Mesenchymal stem cell (in vitro differentiated cells and primary cell): ENCODE results near the gene OR11L1. TPM values are rescaled to one million over a fixed set of nuclear protein-coding genes. Genes with fewer than 3 reads are reported as not detected.

Experiments
- DNase-seq: peaks from one replicate; pipeline ENCODE4 v3.0.0-alpha.2; 2013
- H2AFZ ChIP-seq: one replicate; pipeline ENCODE4 v1.6.1; 2013; ENCODE audit warnings: low read depth, mild to moderate bottlenecking, control low read depth, inconsistent platforms, low read length, moderate library complexity
- H2AK5ac ChIP-seq: 2 replicates; pipeline ENCODE4 v1.6.1; 2013; ENCODE audit warnings: low read length, moderate library complexity, mild to moderate bottlenecking, inconsistent platforms; ENCODE audit not compliant: severe bottlenecking
- H2BK120ac ChIP-seq: one replicate; pipeline ENCODE4 v1.6.1; 2013; ENCODE audit warnings: low read depth, mild to moderate bottlenecking, inconsistent platforms, low read length, moderate library complexity
- H2BK12ac ChIP-seq, 2 experiments: one replicate each; pipeline ENCODE4 v1.6.1; 2013; ENCODE audit warnings: inconsistent platforms in 2 of 2, low read length in 2 of 2, mild to moderate bottlenecking in 2 of 2, moderate library complexity in 2 of 2, control low read depth in 1 of 2
- H2BK15ac ChIP-seq: one replicate; pipeline ENCODE4 v1.6.1; 2013; ENCODE audit warnings: mild to moderate bottlenecking, low read depth, inconsistent platforms; ENCODE audit not compliant: poor library complexity, severe bottlenecking
- H2BK5ac ChIP-seq: 2 replicates; pipeline ENCODE4 v1.6.1; 2013; ENCODE audit warnings: low read depth, mild to moderate bottlenecking, low read length, control low read depth, inconsistent platforms; ENCODE audit not compliant: poor library complexity, severe bottlenecking
- H3K14ac ChIP-seq, 2 experiments: one replicate each; pipeline ENCODE4 v1.6.1; 2013; ENCODE audit warnings: inconsistent platforms in 2 of 2, low read length in 2 of 2, control low read depth in 1 of 2, mild to moderate bottlenecking in 1 of 2, moderate library complexity in 1 of 2
- H3K18ac ChIP-seq, 2 experiments: one replicate each; pipeline ENCODE4 v1.6.1; 2013; ENCODE audit warnings: inconsistent platforms in 2 of 2, low read length in 2 of 2, control low read depth in 1 of 2, low read depth in 1 of 2, mild to moderate bottlenecking in 1 of 2
- H3K23ac ChIP-seq, 2 experiments: one replicate each; pipeline ENCODE4 v1.6.1; 2013; ENCODE audit warnings: inconsistent platforms in 2 of 2, low read length in 2 of 2, mild to moderate bottlenecking in 2 of 2, moderate library complexity in 2 of 2, control low read depth in 1 of 2
- H3K27ac ChIP-seq: 2 replicates; pipeline ENCODE4 v1.5.1; 2013; ENCODE audit warnings: mild to moderate bottlenecking, moderate library complexity, low read length, control low read depth, inconsistent platforms; ENCODE audit not compliant: poor library complexity, severe bottlenecking
- H3K27me3 ChIP-seq, 2 experiments: 2 replicates each; pipeline versions ENCODE4 v1.6.1 to v1.7.0; 2013; ENCODE audit warnings: low read length in 2 of 2, mild to moderate bottlenecking in 2 of 2, moderate library complexity in 2 of 2, control low read depth in 1 of 2, inconsistent platforms in 1 of 2; ENCODE audit not compliant: control insufficient read depth in 1 of 2, insufficient read depth in 1 of 2
- H3K36me3 ChIP-seq, 2 experiments: 2 replicates each; pipeline versions ENCODE4 v1.6.1 to v1.7.0; 2013; ENCODE audit warnings: low read length in 2 of 2, control low read depth in 1 of 2, inconsistent platforms in 1 of 2, low read depth in 1 of 2, mild to moderate bottlenecking in 1 of 2; ENCODE audit not compliant: insufficient read depth in 2 of 2, control insufficient read depth in 1 of 2
- H3K4ac ChIP-seq, 2 experiments: one replicate each; pipeline ENCODE4 v1.6.1; 2013; ENCODE audit warnings: inconsistent platforms in 2 of 2, low read length in 2 of 2, mild to moderate bottlenecking in 2 of 2, moderate library complexity in 2 of 2, control low read depth in 1 of 2, low read depth in 1 of 2
- H3K4me1 ChIP-seq: 2 replicates; pipeline ENCODE4 v1.6.1; 2013; ENCODE audit warnings: low read depth, low read length, control low read depth; ENCODE audit not compliant: control insufficient read depth, insufficient read depth
- H3K4me2 ChIP-seq: 2 replicates; pipeline ENCODE4 v1.6.1; 2013; ENCODE audit warnings: low read length, mild to moderate bottlenecking, inconsistent platforms; ENCODE audit not compliant: poor library complexity, severe bottlenecking
- H3K4me3 ChIP-seq, 2 experiments: 2 replicates each; pipeline versions ENCODE4 v1.5.1 to v1.7.0; 2013; ENCODE audit warnings: low read length in 2 of 2, mild to moderate bottlenecking in 2 of 2, control low read depth in 1 of 2, low read depth in 1 of 2; ENCODE audit not compliant: insufficient read depth in 1 of 2
- H3K79me1 ChIP-seq: replicated peaks from 2 replicates; pipeline ENCODE4 v1.6.1; 2013; ENCODE audit warnings: mild to moderate bottlenecking, control low read depth, low read length, inconsistent platforms; ENCODE audit not compliant: poor library complexity, severe bottlenecking
- H3K9ac ChIP-seq: 2 replicates; pipeline ENCODE4 v1.7.0; 2013; ENCODE audit warnings: mild to moderate bottlenecking, low read length, moderate library complexity
- H3K9me3 ChIP-seq: 2 replicates; pipeline ENCODE4 v1.7.0; 2013; ENCODE audit warnings: mild to moderate bottlenecking, low read length; ENCODE audit not compliant: control insufficient read depth
- H4K8ac ChIP-seq: one replicate; pipeline ENCODE4 v1.6.1; 2013; ENCODE audit warnings: inconsistent platforms, mild to moderate bottlenecking, low read length, moderate library complexity
- H4K91ac ChIP-seq: one replicate; pipeline ENCODE4 v1.6.1; 2013; ENCODE audit warnings: mild to moderate bottlenecking, low read length, inconsistent platforms
- WGBS: methylation state at CpG from one replicate; pipeline ENCODE4 v1.1.7; 2013; ENCODE audit warnings: mixed read lengths; 5-methylcytosine and 5-hydroxymethylcytosine counted together
- polyA plus RNA-seq, 2 experiments: library from polyadenylated mRNA; stranded (reverse); fragments of 200-250 nt; gene quantifications; one replicate each; pipeline ENCODE4 v1.2.3, GENCODE V29; 2013

The OR11L1 gene, protein sequence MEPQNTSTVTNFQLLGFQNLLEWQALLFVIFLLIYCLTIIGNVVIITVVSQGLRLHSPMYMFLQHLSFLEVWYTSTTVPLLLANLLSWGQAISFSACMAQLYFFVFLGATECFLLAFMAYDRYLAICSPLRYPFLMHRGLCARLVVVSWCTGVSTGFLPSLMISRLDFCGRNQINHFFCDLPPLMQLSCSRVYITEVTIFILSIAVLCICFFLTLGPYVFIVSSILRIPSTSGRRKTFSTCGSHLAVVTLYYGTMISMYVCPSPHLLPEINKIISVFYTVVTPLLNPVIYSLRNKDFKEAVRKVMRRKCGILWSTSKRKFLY
- not detected for polyA plus RNA-seq (2013, experiment 1 of 2)
- not detected for polyA plus RNA-seq (2013, experiment 2 of 2)

DNA sequence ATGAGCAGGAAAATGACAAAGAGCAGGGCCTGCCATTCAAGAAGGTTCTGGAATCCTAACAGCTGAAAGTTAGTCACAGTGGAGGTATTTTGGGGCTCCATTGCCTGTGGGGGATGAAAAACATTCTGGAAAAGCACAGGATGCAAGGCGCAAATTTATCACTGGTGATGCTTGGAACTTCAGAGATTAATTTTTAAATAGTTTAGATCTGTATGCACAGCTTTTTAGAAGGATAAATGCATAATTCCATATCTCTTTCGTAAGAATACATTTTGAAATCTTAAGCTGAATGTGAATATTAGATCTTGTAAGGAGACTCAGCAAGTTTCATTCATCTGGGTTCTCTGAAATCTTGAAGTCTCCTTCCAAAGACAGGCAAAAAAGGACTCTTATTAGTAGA is at the start of gene OR11L1:
Gene OR11L1, minus strand, starts transcription at position 101 of the 400 bp plus-strand sequence. Its CDS starts 0 bp downstream, at position 101.
- Histone ChIP-seq H2BK120ac (no peak within 1 kb of the TSS), H3K4me1 (no peaks in the 10 kb centered on the region), H4K91ac (no peak within 1 kb of the TSS), H3K14ac (no peak within 1 kb of the TSS), H2BK12ac (no peak within 1 kb of the TSS), H3K9ac (no peak within 1 kb of the TSS), H4K8ac (no peak within 1 kb of the TSS), H3K36me3 (no peaks in the 10 kb centered on the region), H3K79me1 (no peaks in the 10 kb centered on the region), H3K27me3 (no peaks in the 10 kb centered on the region), H3K23ac (no peak within 1 kb of the TSS), H3K27ac (no peak within 1 kb of the TSS), H3K4me2 (no peak within 1 kb of the TSS), H3K4me3 (no peak within 1 kb of the TSS), H3K18ac (no peak within 1 kb of the TSS), H3K9me3 (peaks cover 22% of the 10 kb centered on the region), H3K4ac (no peak within 1 kb of the TSS), H2AK5ac (no peak within 1 kb of the TSS), H2AFZ (no peak within 1 kb of the TSS), H2BK5ac (no peak within 1 kb of the TSS), H2BK15ac (no peak within 1 kb of the TSS)
- no CpG with 5 or more reads among the region's 2 CpGs for WGBS
- no peak for DNase-seq

DNA sequence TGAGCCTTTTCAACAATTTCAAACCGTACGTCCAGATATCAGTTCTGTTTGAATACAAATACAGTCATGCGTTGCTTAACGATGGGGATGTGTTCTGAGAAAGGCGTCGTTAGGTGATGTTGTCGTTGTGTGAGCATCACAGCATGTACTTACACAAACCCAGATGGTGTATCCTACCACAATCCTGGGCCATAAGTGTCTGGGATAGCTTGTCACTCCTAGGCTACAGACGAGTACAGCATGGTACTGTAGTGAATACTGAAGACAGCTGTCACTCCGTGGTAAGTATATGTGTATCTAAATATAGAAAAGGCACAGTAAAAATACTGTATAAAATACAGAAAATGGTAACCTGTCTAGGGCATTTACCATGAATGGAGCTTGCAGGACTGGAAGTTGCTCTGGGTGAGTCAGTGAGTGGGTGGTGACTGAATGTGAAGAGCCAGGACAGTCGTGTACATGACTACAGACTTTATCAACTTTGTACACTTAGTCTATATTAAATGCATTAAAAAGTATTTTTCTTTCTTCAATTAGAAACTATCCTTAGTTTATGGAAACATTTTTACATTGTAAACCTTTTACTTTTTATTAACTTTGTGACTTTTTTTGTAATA is 43.2 kb upstream of the OR11L1 start:
- H3K18ac ChIP-seq = no peak overlapping the region
- H3K9me3 ChIP-seq = peaks cover 3% of the 10 kb centered on the region
- no peak overlapping the region for H2BK5ac ChIP-seq
- no peak overlapping the region for H3K4me3 ChIP-seq
- no peak overlapping the region for H2AK5ac ChIP-seq
- no peak overlapping the region for H3K9ac ChIP-seq
- H3K4me2 ChIP-seq = no peak overlapping the region
- DNase-seq = no peak
- H3K27ac ChIP-seq = no peak overlapping the region
- no peaks in the 10 kb centered on the region for H3K4me1 ChIP-seq
- 96% methylated on average over 7 of the region's 10 CpGs for WGBS
- H3K23ac ChIP-seq = no peak overlapping the region
- H2AFZ ChIP-seq = no peak overlapping the region
- no peak overlapping the region for H2BK120ac ChIP-seq
- H2BK15ac ChIP-seq = no peak overlapping the region
- H4K91ac ChIP-seq = no peak overlapping the region
- H3K14ac ChIP-seq = no peak overlapping the region
- no peaks in the 10 kb centered on the region for H3K27me3 ChIP-seq
- no peaks in the 10 kb centered on the region for H3K79me1 ChIP-seq
- no peak overlapping the region for H2BK12ac ChIP-seq
- no peaks in the 10 kb centered on the region for H3K36me3 ChIP-seq
- H4K8ac ChIP-seq = no peak overlapping the region
- H3K4ac ChIP-seq = no peak overlapping the region

DNA sequence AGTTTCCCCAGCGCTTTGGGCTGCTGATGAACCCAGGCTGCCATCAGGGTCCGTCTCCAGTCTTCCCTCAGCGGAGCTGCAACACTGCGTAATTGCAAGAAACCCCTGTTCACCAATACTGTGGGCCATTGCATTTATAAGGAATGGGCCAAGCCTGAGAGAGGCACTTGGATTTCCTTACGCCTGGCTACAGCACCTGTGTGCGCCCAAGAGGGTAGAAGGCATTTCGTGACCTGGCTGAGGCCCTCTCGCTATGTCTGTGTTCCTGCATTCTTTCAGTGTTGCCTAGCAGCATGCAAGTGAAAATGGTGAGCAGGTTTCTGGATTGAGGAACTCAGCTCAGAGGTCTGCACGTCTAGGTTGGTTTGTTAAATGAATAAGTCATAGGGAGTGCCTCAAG is 41.6 kb upstream of the OR11L1 start:
- Histone ChIP-seq H2BK12ac (no peak overlapping the region), H3K27me3 (no peaks in the 10 kb centered on the region)
- WGBS = 84% methylated on average over 8 of the region's 9 CpGs

DNA sequence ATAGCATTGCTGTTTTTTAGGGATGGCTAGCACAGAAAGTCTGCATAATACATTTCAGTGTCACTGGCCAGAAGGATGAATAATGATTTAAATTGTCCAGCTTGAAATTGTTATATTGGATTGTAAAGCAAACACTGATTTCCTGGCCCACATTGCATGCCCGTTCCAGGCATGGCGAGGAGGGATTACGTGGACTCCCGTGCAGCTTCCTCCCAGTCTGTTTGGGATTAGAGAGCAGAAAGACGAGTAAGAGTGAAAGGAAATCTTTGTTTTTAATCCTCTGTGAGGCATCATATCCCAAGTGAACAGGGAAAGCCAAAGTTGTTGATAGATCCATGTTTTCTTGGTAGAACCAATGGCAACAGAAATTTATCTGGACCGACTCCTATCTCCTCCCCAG is 23.7 kb upstream of the OR11L1 start:
- WGBS = 80% methylated on average over 6 of the region's 6 CpGs
- Histone ChIP-seq H3K9me3 (peaks cover 5% of the 10 kb centered on the region), H3K18ac (no peak overlapping the region), H3K4me3 (no peak overlapping the region), H3K23ac (no peak overlapping the region), H3K27me3 (no peaks in the 10 kb centered on the region), H2BK12ac (no peak overlapping the region), H3K79me1 (no peaks in the 10 kb centered on the region), H3K4me1 (no peaks in the 10 kb centered on the region), H3K4me2 (no peak overlapping the region), H3K4ac (no peak overlapping the region), H2AFZ (no peak overlapping the region), H3K36me3 (peaks cover 4 to 6% of the 10 kb centered on the region in 2 experiments), H4K91ac (no peak overlapping the region), H3K14ac (no peak overlapping the region), H2BK5ac (no peak overlapping the region), H4K8ac (no peak overlapping the region), H2BK120ac (no peak overlapping the region), H2BK15ac (no peak overlapping the region), H3K27ac (no peak overlapping the region), H3K9ac (peak overlapping the region; percentile 44), H2AK5ac (no peak overlapping the region)
- DNase-seq = no peak

More for the DNA sequence above, 41.6 kb upstream of the OR11L1 start:
- Histone ChIP-seq H3K4me1 (no peaks in the 10 kb centered on the region), H4K8ac (no peak overlapping the region), H2BK15ac (no peak overlapping the region), H2BK120ac (no peak overlapping the region), H3K4me3 (no peak overlapping the region), H3K79me1 (no peaks in the 10 kb centered on the region), H3K4me2 (no peak overlapping the region), H2AK5ac (no peak overlapping the region), H3K9ac (no peak overlapping the region), H3K14ac (no peak overlapping the region), H3K23ac (no peak overlapping the region), H3K27ac (no peak overlapping the region), H3K36me3 (no peaks in the 10 kb centered on the region), H4K91ac (no peak overlapping the region), H3K18ac (no peak overlapping the region), H2AFZ (no peak overlapping the region), H3K4ac (no peak overlapping the region), H2BK5ac (no peak overlapping the region), H3K9me3 (peaks cover 3% of the 10 kb centered on the region)
- no peak for DNase-seq
